K562 (cell line): Measurements from ENCODE around the gene PCDH9.

ENCODE experiments used
- CHD1 ChIP-seq: fragments of 200-600 bp; sonication (generic); IDR thresholded peaks from one replicate; pipeline ENCODE4 v1.6.1; 2012; ENCODE audit warnings: mild to moderate bottlenecking, moderate library complexity, low read length, inconsistent platforms
- CHD4 ChIP-seq: fragments of 200-600 bp; sonication (generic); IDR thresholded peaks from 3 replicates; pipeline ENCODE4 v1.6.1; 2012; ENCODE audit warnings: low read depth, mild to moderate bottlenecking, mixed read lengths, low read length, inconsistent platforms; ENCODE audit not compliant: insufficient read depth, insufficient replicate concordance, poor library complexity, severe bottlenecking
- HDAC2 ChIP-seq: fragments of 450-650 bp; IDR thresholded peaks from 2 replicates; pipeline ENCODE4 v1.6.1; 2016; ENCODE audit warnings: mild to moderate bottlenecking
- HOMEZ ChIP-seq: fragments of 250-450 bp; sonication (Bioruptor Pico); IDR thresholded peaks from 2 replicates; pipeline ENCODE4 v1.4.0; 2020; ENCODE audit warnings: mild to moderate bottlenecking, moderate library complexity
- MAFK ChIP-seq: IDR thresholded peaks from 2 replicates; pipeline ENCODE4 v1.6.1; 2011; ENCODE audit warnings: low read length, improper control_type of control experiment
- POLR2A ChIP-seq: fragments of 450-650 bp; conservative IDR thresholded peaks from 2 replicates; pipeline ENCODE4 v1.6.1; 2016
- UBTF ChIP-seq, 2 experiments: IDR thresholded peaks; 2 replicates each; pipeline ENCODE4 v1.6.1; 2012; ENCODE audit warnings: improper control_type of control experiment in 2 of 2, low read depth in 2 of 2, low read length in 2 of 2, borderline replicate concordance in 1 of 2

GRCh38 chr13:66518068-66518467 lies 712.1 kb downstream of the PCDH9 start:
- TF ChIP-seq UBTF (IDR thresholded peaks at IDR 0.05; ENCODE audit: borderline replicate concordance in 1 of 2, low read depth in 2 of 2, low read length in 2 of 2) (no peak), HOMEZ (CRISPR knock-in tag) (no peak), MAFK (no peak), HDAC2 (no peak), CHD1 (no peak), POLR2A (no peak), CHD4 (no peak)
